Measurements from ENCODE around the gene AMACR. TPM values are rescaled to one million over a fixed set of nuclear protein-coding genes. Genes with fewer than 3 reads are reported as not detected.

AMACR gene
- total and polyA plus RNA-seq, 9 of the 15 experiments (the other 6 are each of a cell fraction or from before 2014, with no cell fraction given), result 0.72 to 4.6 (median 4.0) TPM

DNA sequence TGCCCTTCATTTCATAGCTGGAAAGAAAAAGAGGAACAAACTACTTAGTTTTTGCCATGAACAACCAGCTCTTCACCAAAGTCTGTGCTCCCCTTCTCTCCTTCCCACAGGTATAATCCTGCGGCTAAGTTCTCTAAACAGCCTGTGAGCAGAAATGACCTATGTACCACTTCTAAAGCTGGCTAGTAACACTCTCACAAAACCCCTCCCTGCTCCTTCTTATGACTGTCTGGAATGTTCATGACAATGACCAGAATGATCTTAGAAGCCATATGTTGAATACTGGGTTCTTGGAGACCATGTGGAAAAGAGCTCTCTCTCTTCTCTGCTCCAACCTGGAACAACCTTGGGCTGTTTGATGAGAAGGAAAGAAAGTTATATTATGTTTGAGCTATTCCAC, 12.9 kb upstream of the AMACR start:
- in situ Hi-C loops (cut with MboI) (no loop called here), intact Hi-C loops (cut with micrococcal nuclease) (no loop called here)
- Histone ChIP-seq H3K27me3 (ENCODE audit: control insufficient read depth in 2 of 2, insufficient read depth in 2 of 2, low read length in 2 of 2) (no peaks in the 10 kb centered on the region), H3K4me1 (replicated peaks in 1 of 2; ENCODE audit: control insufficient read depth in 2 of 2, insufficient read depth in 2 of 2, low read length in 2 of 2) (no peaks in the 10 kb centered on the region), H3K4me2 (ENCODE audit: insufficient read depth, low read length) (no peak overlapping the region), H3K9ac (ENCODE audit: insufficient read depth in 1 of 2, low read depth in 2 of 2, low read length in 2 of 2) (no peak overlapping the region), H3K79me2 (ENCODE audit: control insufficient read depth, insufficient read depth, low read length) (no peaks in the 10 kb centered on the region), H3K36me3 (ENCODE audit: control insufficient read depth, insufficient read depth, low read length) (no peaks in the 10 kb centered on the region), H2AFZ (ENCODE audit: low read depth, low read length) (no peak overlapping the region), H3K4me3 (no peak overlapping the region), H3K9me1 (ENCODE audit: control insufficient read depth, insufficient read depth, low read length) (no peaks in the 10 kb centered on the region), H3K27ac (ENCODE audit: extremely low read depth, low read depth, low read length) (no peak overlapping the region), H3K9me3 (replicated peaks; ENCODE audit: control insufficient read depth, insufficient read depth, low read depth, low read length) (no peaks in the 10 kb centered on the region), H4K20me1 (replicated peaks; ENCODE audit: control insufficient read depth, insufficient read depth, low read length) (no peaks in the 10 kb centered on the region)
- ChIA-PET POLR2A (interaction anchor here (0.7 to 1.0 kb wide), 2 partner anchors 9 to 12 kb away, joined by 3 to 4 read pairs; no protein-coding TSS in a partner anchor), CTCF (ENCODE audit: low intra/inter-chr PET ratio) (no interaction called here)
- no peak for ATAC-seq
- WGBS (ENCODE audit: insufficient coverage, low coverage, missing lambda C conversion rate), result 44% methylated on average over 1 of the region's 1 CpG
- FAIRE-seq, result no peak
- DNase-seq (ENCODE audit: extremely low read depth in 1 of 4, low spot score in 3 of 4), result no peak
- no peak for TF ChIP-seq ELF1 (tag; IDR thresholded peaks at IDR 0.05)
- TF ChIP-seq MEF2D (tag; conservative IDR thresholded peaks at IDR 0.05; ENCODE audit: low read depth), result no peak
- TF ChIP-seq NCOA2 (IDR thresholded peaks at IDR 0.05; ENCODE audit: partially characterized antibody in 2 of 2), result no peak
- TF ChIP-seq, protein P1, sequence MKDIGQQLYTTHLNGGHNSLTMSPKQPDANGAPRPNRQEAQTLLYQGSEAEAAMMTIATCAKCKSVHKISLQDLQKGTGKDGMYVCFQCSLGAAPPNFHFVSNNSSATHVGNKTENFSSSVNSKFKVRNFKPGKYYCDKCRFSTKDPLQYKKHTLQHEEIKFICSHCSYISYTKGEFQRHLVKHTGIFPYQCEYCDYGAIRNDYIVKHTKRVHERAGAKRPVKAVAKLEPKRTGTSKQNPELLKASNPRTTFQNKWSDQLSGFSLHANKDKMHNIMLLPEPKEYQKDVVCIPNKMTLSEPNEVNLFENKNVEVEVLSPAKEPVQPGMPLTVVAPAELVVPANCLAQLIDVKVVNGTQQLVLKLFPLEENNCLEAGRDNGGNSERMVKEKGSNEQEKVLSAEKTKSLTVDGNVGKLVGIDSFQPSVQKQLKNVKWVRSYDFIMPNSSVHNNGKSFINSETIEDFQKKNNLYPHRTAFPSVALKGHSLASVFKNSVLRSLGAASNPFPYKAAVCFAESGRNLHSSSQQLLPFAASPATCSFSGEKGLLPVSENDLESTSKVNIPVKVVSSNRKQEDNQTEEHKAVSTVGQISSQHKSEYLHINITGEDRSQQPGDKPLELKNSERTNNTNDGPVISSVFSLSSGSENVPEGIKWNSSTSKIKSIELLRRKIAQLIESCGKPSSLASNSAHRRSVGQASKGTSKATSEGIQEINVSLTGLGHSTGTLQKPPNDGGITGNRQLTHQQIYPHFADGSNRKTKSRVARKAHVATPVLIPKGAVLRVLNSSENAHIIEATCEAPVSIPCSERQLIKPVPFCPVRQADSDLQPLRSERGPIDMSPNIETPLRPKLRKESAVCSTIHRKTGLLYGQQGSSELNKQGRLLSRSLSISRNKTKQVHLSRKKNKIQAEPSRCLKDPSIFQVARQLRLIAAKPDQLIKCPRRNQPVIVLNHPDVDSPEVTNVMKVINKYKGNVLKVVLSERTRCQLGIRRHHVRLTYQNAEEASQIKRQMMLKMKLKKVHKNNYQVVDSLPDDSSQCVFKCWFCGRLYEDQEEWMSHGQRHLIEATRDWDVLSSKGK (CRISPR knock-in tag; IDR thresholded peaks at IDR 0.05), result no peak
- no peak for TF ChIP-seq FOXA3 (CRISPR knock-in tag; conservative IDR thresholded peaks at IDR 0.05 in 1 of 2, IDR thresholded peaks at IDR 0.05 in 1 of 2)
- no peak for TF ChIP-seq DNMT1 (IDR thresholded peaks at IDR 0.05)
- no peak for TF ChIP-seq ZFP30 (CRISPR knock-in tag; IDR thresholded peaks at IDR 0.05; ENCODE audit: borderline replicate concordance)
- no peak for TF ChIP-seq CBX1 (IDR thresholded peaks at IDR 0.05; ENCODE audit: low read depth)
- no peak for TF ChIP-seq POU5F1 (IDR thresholded peaks at IDR 0.05; ENCODE audit: borderline replicate concordance, low read depth, low read length, partially characterized antibody)
- TF ChIP-seq ATF1 (CRISPR knock-in tag; IDR thresholded peaks at IDR 0.05), result no peak
- no peak for TF ChIP-seq ATF1 (tag; IDR thresholded peaks at IDR 0.05)
- no peak for TF ChIP-seq PPARD (CRISPR knock-in tag; IDR thresholded peaks at IDR 0.05)
- no peak for TF ChIP-seq ETV6 (IDR thresholded peaks at IDR 0.05; ENCODE audit: borderline replicate concordance in 1 of 2, low read depth in 2 of 2, low read length in 1 of 2)
- no peak for TF ChIP-seq ETV6 (CRISPR knock-in tag; IDR thresholded peaks at IDR 0.05; ENCODE audit: borderline replicate concordance)
- TF ChIP-seq, protein P2, sequence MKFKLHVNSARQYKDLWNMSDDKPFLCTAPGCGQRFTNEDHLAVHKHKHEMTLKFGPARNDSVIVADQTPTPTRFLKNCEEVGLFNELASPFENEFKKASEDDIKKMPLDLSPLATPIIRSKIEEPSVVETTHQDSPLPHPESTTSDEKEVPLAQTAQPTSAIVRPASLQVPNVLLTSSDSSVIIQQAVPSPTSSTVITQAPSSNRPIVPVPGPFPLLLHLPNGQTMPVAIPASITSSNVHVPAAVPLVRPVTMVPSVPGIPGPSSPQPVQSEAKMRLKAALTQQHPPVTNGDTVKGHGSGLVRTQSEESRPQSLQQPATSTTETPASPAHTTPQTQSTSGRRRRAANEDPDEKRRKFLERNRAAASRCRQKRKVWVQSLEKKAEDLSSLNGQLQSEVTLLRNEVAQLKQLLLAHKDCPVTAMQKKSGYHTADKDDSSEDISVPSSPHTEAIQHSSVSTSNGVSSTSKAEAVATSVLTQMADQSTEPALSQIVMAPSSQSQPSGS (CRISPR knock-in tag; IDR thresholded peaks at IDR 0.05), result no peak
- no peak for TF ChIP-seq POLR2H (tag; IDR thresholded peaks at IDR 0.05; ENCODE audit: low read depth)
- BruUV-seq (replicated peaks), result no TSS peak

Measured in K562 (cell line).